GM12878 (cell line): Measurements from ENCODE around the gene NOP9. TPM values are rescaled to one million over a fixed set of nuclear protein-coding genes. Genes with fewer than 3 reads are reported as not detected.

ENCODE experiments used
- ATF2 ChIP-seq: IDR thresholded peaks from 2 replicates; pipeline ENCODE4 v1.6.1; 2012; ENCODE audit warnings: low read length, inconsistent platforms
- E2F8 ChIP-seq: fragments of 450-650 bp; IDR thresholded peaks from 2 replicates; pipeline ENCODE4 v1.6.1; 2018; ENCODE audit warnings: mild to moderate bottlenecking, low read depth, moderate library complexity; ENCODE audit not compliant: partially characterized antibody
- ELK1 ChIP-seq: IDR thresholded peaks from 2 replicates; pipeline ENCODE4 v1.6.1; 2012; ENCODE audit warnings: low read depth, low read length, improper control_type of control experiment
- ESRRA ChIP-seq: IDR thresholded peaks from 2 replicates; pipeline ENCODE4 v1.6.1; 2012; ENCODE audit warnings: mild to moderate bottlenecking, low read length, improper control_type of control experiment
- IRF3 ChIP-seq: fragments of 450-650 bp; IDR thresholded peaks from 2 replicates; pipeline ENCODE4 v1.6.1; 2014; ENCODE audit warnings: mild to moderate bottlenecking
- IRF5 ChIP-seq: fragments of 450-650 bp; IDR thresholded peaks from 2 replicates; pipeline ENCODE4 v1.6.1; 2017; ENCODE audit warnings: borderline replicate concordance
- MEF2A ChIP-seq: IDR thresholded peaks from 2 replicates; pipeline ENCODE4 v1.6.1; 2011; ENCODE audit warnings: low read depth, mild to moderate bottlenecking, low read length, moderate library complexity; ENCODE audit not compliant: insufficient read depth
- NBN ChIP-seq: fragments of 450-650 bp; IDR thresholded peaks from 2 replicates; pipeline ENCODE4 v1.6.1; 2016
- POLR2AphosphoS2 ChIP-seq: IDR thresholded peaks from 2 replicates; pipeline ENCODE4 v1.6.1; 2011; ENCODE audit warnings: low read depth, mild to moderate bottlenecking, low read length, improper control_type of control experiment, moderate library complexity
- POLR2AphosphoS5 ChIP-seq: IDR thresholded peaks from 2 replicates; pipeline ENCODE4 v1.6.1; 2011; ENCODE audit warnings: mild to moderate bottlenecking, low read length, inconsistent platforms
- RBBP5 ChIP-seq: fragments of 200-600 bp; sonication (generic); conservative IDR thresholded peaks from 2 replicates; pipeline ENCODE4 v1.6.1; 2016
- REST ChIP-seq: IDR thresholded peaks from 2 replicates; pipeline ENCODE4 v1.6.1; 2012; ENCODE audit warnings: mild to moderate bottlenecking, low read depth, low read length
- SIX5 ChIP-seq: IDR thresholded peaks from 2 replicates; pipeline ENCODE4 v1.6.1; 2011; ENCODE audit warnings: mild to moderate bottlenecking, low read depth, low read length, moderate library complexity; ENCODE audit not compliant: severe bottlenecking
- SREBF1 ChIP-seq: IDR thresholded peaks from 2 replicates; pipeline ENCODE4 v1.6.1; 2012; ENCODE audit warnings: mild to moderate bottlenecking, low read length
- WRNIP1 ChIP-seq: IDR thresholded peaks from 2 replicates; pipeline ENCODE4 v1.6.1; 2011; ENCODE audit warnings: low read depth, low read length, improper control_type of control experiment, borderline replicate concordance
- polyA plus RNA-seq, 11 experiments: library from polyadenylated mRNA; depleted of rRNA in 4 of 11; unstranded in 6 of 11; stranded (reverse) in 5 of 11; fragments of >200 nt; fragmentation: Nextera tagmentation in 4 of 11; fragmentation: Illumina TruSeq in 1 of 11; extraction: Ambion mirVana in 4 of 11; extraction: Trizol in 1 of 11; gene quantifications; 1 replicate in 1 of 11; 2 replicates in 10 of 11; pipeline versions ENCODE4 v1.2.1 to v1.2.3, GENCODE V29; 2011 to 2016; ENCODE audit warnings: inconsistent platforms in 2 of 11, missing spikeins in 2 of 11, low read depth in 1 of 11
- total RNA-seq, 4 experiments: library from RNA; depleted of rRNA in 3 of 4; stranded (reverse); fragments of >200 nt in 3 of 4; fragmentation: Illumina TruSeq in 1 of 4; extraction: Trizol in 1 of 4; gene quantifications; 2 replicates each; pipeline versions ENCODE4 v1.2.1 to v1.2.3, GENCODE V29; 2013 to 2021

Gene NOP9
- total and polyA plus RNA-seq, 10 of the 15 experiments (the other 5 are each of a cell fraction or from before 2014, with no cell fraction given) = 2.4 to 43.9 (median 20.3) TPM

- TF ChIP-seq ELK1 (no peak), SREBF1 (no peak), E2F8 (no peak), POLR2AphosphoS2 (no peak), NBN (peak; percentile 90), WRNIP1 (no peak), SIX5 (no peak), IRF3 (no peak), RBBP5 (no peak), ATF2 (peak; percentile 81), REST (no peak), POLR2AphosphoS5 (no peak), MEF2A (no peak), IRF5 (no peak), ESRRA (no peak)
Observed at GRCh38 chr14:24274101-24274543, 25.5 kb upstream of the NOP9 start (continued).
